SU-DHL-6 (cell line): ENCODE data around the gene ADCY2.

Source experiments
- H2AFZ ChIP-seq: fragments of 200-600 bp; sonication (generic); 2 replicates; pipeline ENCODE4 v1.6.1; 2014; ENCODE audit warnings: low read depth, mild to moderate bottlenecking, moderate library complexity, mixed read lengths, antibody characterized with exemption, low read length; ENCODE audit not compliant: severe bottlenecking
- H3F3A ChIP-seq: fragments of 200-600 bp; shearing (Covaris generic); 2 replicates; pipeline ENCODE4 v1.6.0; 2016; ENCODE audit warnings: antibody characterized with exemption, mild to moderate bottlenecking; ENCODE audit not compliant: insufficient read depth
- H3K27ac ChIP-seq: fragments of 200-600 bp; sonication (generic); 2 replicates; pipeline ENCODE4 v1.5.1; 2016; ENCODE audit warnings: low read depth, mild to moderate bottlenecking, low read length, moderate library complexity, mixed read lengths
- H3K27me3 ChIP-seq: fragments of 200-600 bp; sonication (generic), shearing (Covaris generic); 2 replicates; pipeline ENCODE4 v1.6.0; 2014; ENCODE audit warnings: mild to moderate bottlenecking, low read length
- H3K36me3 ChIP-seq: fragments of 200-600 bp; sonication (generic); 2 replicates; pipeline ENCODE4 v1.6.1; 2014; ENCODE audit warnings: mild to moderate bottlenecking, low read length, mixed read lengths
- H3K4me2 ChIP-seq: fragments of 300-600, 200-600 bp; shearing (Covaris generic), sonication (generic); 2 replicates; pipeline ENCODE4 v1.6.0; 2014; ENCODE audit warnings: low read length, low read depth, mild to moderate bottlenecking; ENCODE audit not compliant: poor library complexity, severe bottlenecking
- H3K4me3 ChIP-seq: fragments of 200-600 bp; sonication (generic); 2 replicates; pipeline ENCODE4 v1.5.1; 2014; ENCODE audit warnings: antibody characterized with exemption, low read length, mild to moderate bottlenecking, mixed read lengths; ENCODE audit not compliant: insufficient read depth, poor library complexity, severe bottlenecking
- H3K79me2 ChIP-seq: fragments of 200-600 bp; sonication (generic); 2 replicates; pipeline ENCODE4 v1.6.1; 2014; ENCODE audit warnings: mild to moderate bottlenecking, low read length, moderate library complexity; ENCODE audit not compliant: insufficient read depth
- H3K9ac ChIP-seq: fragments of 200-600 bp; sonication (generic); 2 replicates; pipeline ENCODE4 v1.7.0; 2014; ENCODE audit warnings: mild to moderate bottlenecking, low read length
- H3K9me2 ChIP-seq: fragments of 200-600 bp; sonication (generic); replicated peaks from 2 replicates; pipeline ENCODE4 v1.6.1; 2014; ENCODE audit warnings: low read length; ENCODE audit not compliant: insufficient read depth
- H3K9me3 ChIP-seq: fragments of 200-600 bp; sonication (generic); 2 replicates; pipeline ENCODE4 v1.6.1; 2014; ENCODE audit warnings: low read length, mixed read lengths; ENCODE audit not compliant: insufficient read depth
- H4K20me1 ChIP-seq: fragments of 200-600 bp; sonication (generic); 2 replicates; pipeline ENCODE4 v1.6.1; 2014; ENCODE audit warnings: low read depth, mild to moderate bottlenecking, antibody characterized with exemption, low read length, moderate library complexity, mixed read lengths
- EZH2phosphoT487 ChIP-seq: fragments of 200-600 bp; sonication (generic), shearing (Covaris generic); conservative IDR thresholded peaks from 2 replicates; pipeline ENCODE4 v1.6.1; 2018; ENCODE audit warnings: mild to moderate bottlenecking, antibody characterized with exemption, low read length, moderate library complexity, mixed read lengths
- TF ChIP-seq, protein P1 (sequence below): fragments of 200-600 bp; sonication (generic); IDR thresholded peaks from one replicate; pipeline ENCODE4 v1.5.1; 2017; ENCODE audit warnings: antibody characterized with exemption, mild to moderate bottlenecking, low read length, moderate library complexity; ENCODE audit not compliant: insufficient read depth, poor library complexity, severe bottlenecking

ADCY2 gene

GRCh38 chr5:7877851-7878250 is 481.9 kb downstream of the ADCY2 start:
- Histone ChIP-seq H3K9me3 (no peaks in the 10 kb centered on the region), H3F3A (no peaks in the 10 kb centered on the region), H3K79me2 (peaks cover 43% of the 10 kb centered on the region), H4K20me1 (peaks cover 9% of the 10 kb centered on the region; the same call in 1 of the 2 replicates), H3K36me3 (peaks cover 61% of the 10 kb centered on the region), H3K27ac (no peak overlapping the region), H3K4me2 (no peak overlapping the region), H3K4me3 (no peak overlapping the region), H3K9me2 (no peaks in the 10 kb centered on the region), H3K27me3 (no peaks in the 10 kb centered on the region), H3K9ac (no peak overlapping the region), H2AFZ (no peak overlapping the region)
- no peak for TF ChIP-seq EZH2phosphoT487
- TF ChIP-seq, protein P1, sequence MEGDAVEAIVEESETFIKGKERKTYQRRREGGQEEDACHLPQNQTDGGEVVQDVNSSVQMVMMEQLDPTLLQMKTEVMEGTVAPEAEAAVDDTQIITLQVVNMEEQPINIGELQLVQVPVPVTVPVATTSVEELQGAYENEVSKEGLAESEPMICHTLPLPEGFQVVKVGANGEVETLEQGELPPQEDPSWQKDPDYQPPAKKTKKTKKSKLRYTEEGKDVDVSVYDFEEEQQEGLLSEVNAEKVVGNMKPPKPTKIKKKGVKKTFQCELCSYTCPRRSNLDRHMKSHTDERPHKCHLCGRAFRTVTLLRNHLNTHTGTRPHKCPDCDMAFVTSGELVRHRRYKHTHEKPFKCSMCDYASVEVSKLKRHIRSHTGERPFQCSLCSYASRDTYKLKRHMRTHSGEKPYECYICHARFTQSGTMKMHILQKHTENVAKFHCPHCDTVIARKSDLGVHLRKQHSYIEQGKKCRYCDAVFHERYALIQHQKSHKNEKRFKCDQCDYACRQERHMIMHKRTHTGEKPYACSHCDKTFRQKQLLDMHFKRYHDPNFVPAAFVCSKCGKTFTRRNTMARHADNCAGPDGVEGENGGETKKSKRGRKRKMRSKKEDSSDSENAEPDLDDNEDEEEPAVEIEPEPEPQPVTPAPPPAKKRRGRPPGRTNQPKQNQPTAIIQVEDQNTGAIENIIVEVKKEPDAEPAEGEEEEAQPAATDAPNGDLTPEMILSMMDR = no peak

DNA sequence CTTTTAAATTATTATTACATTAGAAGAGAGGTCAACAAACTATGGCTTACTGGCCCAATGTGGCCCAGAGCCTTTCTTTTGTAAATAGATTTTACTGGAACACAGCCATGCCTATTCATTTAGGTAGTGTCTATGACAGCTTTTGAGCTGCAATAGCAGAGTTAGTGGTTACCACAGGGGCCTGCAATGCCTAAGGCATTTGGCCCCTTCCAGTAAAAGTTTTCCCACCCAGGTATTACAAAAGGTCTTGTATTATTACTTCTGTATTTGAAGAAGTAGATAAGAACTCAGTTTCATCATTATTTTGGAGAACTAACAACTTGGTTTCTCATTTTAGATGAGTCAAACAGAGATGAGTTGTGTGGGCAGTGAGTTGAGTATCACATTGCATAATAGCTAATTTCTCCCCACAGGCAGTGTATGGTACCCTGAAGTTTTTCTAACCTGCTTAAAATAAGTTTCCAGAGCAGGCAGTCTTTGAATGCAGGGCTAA is 482.5 kb downstream of the ADCY2 start:
- Histone ChIP-seq H3K36me3 (peaks cover 65% of the 10 kb centered on the region), H4K20me1 (peaks cover 9% of the 10 kb centered on the region; the same call in 1 of the 2 replicates), H3K9me3 (no peaks in the 10 kb centered on the region), H3K27me3 (no peaks in the 10 kb centered on the region), H3K9me2 (no peaks in the 10 kb centered on the region), H3K9ac (no peak overlapping the region), H3K79me2 (peaks cover 37% of the 10 kb centered on the region), H3K27ac (no peak overlapping the region), H3F3A (no peaks in the 10 kb centered on the region), H3K4me2 (no peak overlapping the region), H3K4me3 (no peak overlapping the region), H2AFZ (no peak overlapping the region)
- TF ChIP-seq, protein P1 = no peak
- no peak for TF ChIP-seq EZH2phosphoT487
